ENCODE data around the gene RREB1. TPM values are rescaled to one million over a fixed set of nuclear protein-coding genes. Genes with fewer than 3 reads are reported as not detected.

Gene RREB1
- total RNA-seq, 1 experiment from 2014 or later = 35.8 TPM

- Histone ChIP-seq H3K4ac (ENCODE audit: low read depth, low read length) (no peak overlapping the region), H3K56ac (ENCODE audit: insufficient read length, low read depth, low read length) (no peak overlapping the region)
- WGBS (ENCODE audit: extremely low coverage, insufficient read length, low lambda C conversion rate) = no CpG with 5 or more reads among the region's 3 CpGs
Measured at GRCh38 chr6:7234547-7234946, 126.8 kb downstream of the RREB1 start.

More at GRCh38 chr6:7234547-7234946, 126.8 kb downstream of the RREB1 start:
- H2BK5ac ChIP-seq (ENCODE audit: insufficient read length, low read length) = no peak overlapping the region
- no peaks in the 10 kb centered on the region for H4K20me1 ChIP-seq (ENCODE audit: control insufficient read depth, insufficient read depth, insufficient read length)
- no peak overlapping the region for H3T11ph ChIP-seq (ENCODE audit: low read length)
- H3K79me1 ChIP-seq (ENCODE audit: insufficient read depth, low read depth, low read length, poor library complexity, severe bottlenecking) = no peaks in the 10 kb centered on the region
- no peak for DNase-seq
- H4K5ac ChIP-seq (ENCODE audit: insufficient read length, low read depth, low read length) = no peak overlapping the region
- Mint-ChIP-seq H3K4me1 (peaks cover 9 to 11% of the 10 kb centered on the region in 2 experiments), H3K27me3 (ENCODE audit: low read depth) (no peaks in the 10 kb centered on the region), H3K9me3 (no peaks in the 10 kb centered on the region), H3K36me3 (ENCODE audit: insufficient read depth in 1 of 3, low read depth in 3 of 3) (peaks cover 2 to 27% (median 24%) of the 10 kb centered on the region in 3 experiments; a peak in 6 of 7 replicates), H3K4me3 (no peak overlapping the region), H3K27ac (no peak overlapping the region)
- no peak overlapping the region for H3K9ac ChIP-seq (ENCODE audit: extremely low read depth, insufficient read length, low read length)
- no peak overlapping the region for H3K14ac ChIP-seq (ENCODE audit: insufficient read depth, low read length)
- no peak for TF ChIP-seq CTCF (conservative IDR thresholded peaks at IDR 0.05)
- H4K91ac ChIP-seq (ENCODE audit: insufficient read length, low read depth, low read length) = no peak overlapping the region
- no peaks in the 10 kb centered on the region for H3K9me3 ChIP-seq (ENCODE audit: control insufficient read depth, low read depth, low read length)
- H3K4me1 ChIP-seq (ENCODE audit: insufficient read depth, low read length) = no peaks in the 10 kb centered on the region
- H3K27ac ChIP-seq (ENCODE audit: insufficient read length, low read depth, low read length) = no peak overlapping the region
- H3K27me3 ChIP-seq (ENCODE audit: insufficient read depth, low read length) = no peaks in the 10 kb centered on the region
- H2AK5ac ChIP-seq (ENCODE audit: insufficient read length, low read length) = no peak overlapping the region
- H3K23me2 ChIP-seq (ENCODE audit: insufficient read length, low read depth, low read length, poor library complexity, severe bottlenecking) = no peaks in the 10 kb centered on the region
- H4K8ac ChIP-seq (replicated peaks; ENCODE audit: insufficient read length, low read depth, low read length) = no peak overlapping the region
- no peak overlapping the region for H2BK12ac ChIP-seq (ENCODE audit: insufficient read length, low read depth, low read length)
- H2BK15ac ChIP-seq (ENCODE audit: low read depth, low read length) = no peak overlapping the region
- no peak overlapping the region for H3K18ac ChIP-seq (ENCODE audit: insufficient read length, low read depth, low read length)
- H2BK120ac ChIP-seq (ENCODE audit: low read depth, low read length, poor library complexity, severe bottlenecking) = no peak overlapping the region
- no peak overlapping the region for H2AFZ ChIP-seq (ENCODE audit: low read length)
- no peak overlapping the region for H2BK20ac ChIP-seq (ENCODE audit: low read depth, low read length, poor library complexity, severe bottlenecking)
- no peak overlapping the region for H3K4me2 ChIP-seq (ENCODE audit: insufficient read depth, insufficient read length, low read length)
- H3K79me2 ChIP-seq (ENCODE audit: insufficient read depth, low read length) = no peaks in the 10 kb centered on the region
- no peak overlapping the region for H3K23ac ChIP-seq (ENCODE audit: insufficient read length, low read depth, low read length)

Data from H9 (cell line).